HCT116 (cell line): Measurements from ENCODE around the gene C6orf47. TPM values are rescaled to one million over a fixed set of nuclear protein-coding genes. Genes with fewer than 3 reads are reported as not detected.

ENCODE experiments used
- ATAC-seq: fragments of 200-7000 bp; cut with Tn5 transposase; 2 replicates; pipeline ENCODE4 v1.9.1; 2020; ENCODE audit warnings: mild to moderate bottlenecking, moderate library complexity
- BruUV-seq: library from RNA; stranded (reverse); fragments of 400-500 nt; replicated peaks from 2 replicates; lab custom pipeline; 2021; lab: Mats Ljungman, UMichigan
- CTCF ChIA-PET: fragments of 300-600 bp; sonication (Branson Sonifier 250); formaldehyde crosslinking; loops from one replicate; lab custom pipeline; 2021; ENCODE audit warnings: antibody characterized with exemption; lab: Charles Lee
- POLR2A ChIA-PET: fragments of 300-600, 350-600 bp; sonication (Branson Sonifier 250); formaldehyde crosslinking; loops from one replicate; lab custom pipeline; 2021; ENCODE audit warnings: antibody characterized with exemption; lab: Charles Lee
- RAD21 ChIA-PET, 2 experiments: fragments of 300-600 bp; sonication (Branson Sonifier 250); formaldehyde crosslinking; loops; one replicate each; lab custom pipeline; 2023; ENCODE audit warnings: low total read pairs in 2 of 2; ENCODE audit not compliant: uncharacterized antibody in 2 of 2, unreplicated experiment in 2 of 2, low non-redundant PET in 1 of 2; lab: Charles Lee
- DNase-seq: peaks from one replicate; pipeline ENCODE4 v3.0.0-alpha.2; 2010; ENCODE audit warnings: low read depth, low spot score
- H2AFZ ChIP-seq: fragments of 200-600 bp; shearing (Covaris generic), sonication (generic); 2 replicates; pipeline ENCODE4 v1.6.1; 2017; ENCODE audit warnings: low read depth, mixed run types, mixed read lengths, antibody characterized with exemption, low read length; ENCODE audit not compliant: poor library complexity, severe bottlenecking
- H3K27ac ChIP-seq: 2 replicates; pipeline ENCODE4 v1.5.1; 2012; ENCODE audit warnings: low read depth, low read length
- H3K27me3 ChIP-seq: fragments of 200-600 bp; sonication (generic); 2 replicates; pipeline ENCODE4 v1.6.1; 2016; ENCODE audit warnings: mixed run types, low read length, mixed read lengths; ENCODE audit not compliant: insufficient read depth
- H3K36me3 ChIP-seq, 2 experiments: fragments of 200-500 bp in 1 of 2; fragments of 200-600 bp in 1 of 2; sonication (Bioruptor generic) in 1 of 2; sonication (generic) in 1 of 2; 2 replicates each; pipeline versions ENCODE4 v1.5.1 to v1.6.1; 2014 to 2016; ENCODE audit warnings: low read length in 2 of 2, inconsistent platforms in 1 of 2, mixed read lengths in 1 of 2, mixed run types in 1 of 2; ENCODE audit not compliant: insufficient read depth in 2 of 2, control insufficient read depth in 1 of 2
- H3K4me1 ChIP-seq, 2 experiments: fragments of 200-600 bp in 1 of 2; sonication (generic) in 1 of 2; 2 replicates each; pipeline versions ENCODE4 v1.5.1 to v1.6.1; 2012 to 2017; ENCODE audit warnings: low read length in 2 of 2, inconsistent platforms in 1 of 2, mild to moderate bottlenecking in 1 of 2, mixed read lengths in 1 of 2, mixed run types in 1 of 2, moderate library complexity in 1 of 2; ENCODE audit not compliant: insufficient read depth in 2 of 2, control insufficient read depth in 1 of 2
- H3K4me2 ChIP-seq: fragments of 200-600 bp; sonication (generic); 2 replicates; pipeline ENCODE4 v1.6.1; 2017; ENCODE audit warnings: mixed run types, low read length, mixed read lengths
- H3K4me3 ChIP-seq, 2 experiments: fragments of 200-600 bp in 1 of 2; sonication (generic) in 1 of 2; replicated peaks in 1 of 2; 2 replicates each; pipeline ENCODE4 v1.5.1; 2011 to 2016; ENCODE audit warnings: low read length in 2 of 2, control low read depth in 1 of 2, low read depth in 1 of 2, mild to moderate bottlenecking in 1 of 2, mixed read lengths in 1 of 2, mixed run types in 1 of 2
- H3K79me2 ChIP-seq: fragments of 200-600 bp; sonication (generic); 2 replicates; pipeline ENCODE4 v1.6.1; 2017; ENCODE audit warnings: mild to moderate bottlenecking, mixed run types, low read length, moderate library complexity, mixed read lengths; ENCODE audit not compliant: insufficient read depth
- H3K9ac ChIP-seq: fragments of 200-600 bp; sonication (generic); 2 replicates; pipeline ENCODE4 v1.6.1; 2016; ENCODE audit warnings: low read length, mixed read lengths
- H3K9me2 ChIP-seq: fragments of 200-600 bp; sonication (generic), shearing (Covaris generic); 2 replicates; pipeline ENCODE4 v1.6.1; 2017; ENCODE audit warnings: mixed run types, mild to moderate bottlenecking, moderate library complexity; ENCODE audit not compliant: insufficient read depth
- H3K9me3 ChIP-seq, 2 experiments: fragments of 200-500 bp in 1 of 2; fragments of 200-600 bp in 1 of 2; sonication (Bioruptor generic) in 1 of 2; sonication (generic) in 1 of 2; 2 replicates each; pipeline ENCODE4 v1.6.1; 2014 to 2017; ENCODE audit warnings: low read length in 2 of 2, mixed read lengths in 2 of 2, inconsistent platforms in 1 of 2, low read depth in 1 of 2, mild to moderate bottlenecking in 1 of 2, mixed run types in 1 of 2, moderate library complexity in 1 of 2; ENCODE audit not compliant: control insufficient read depth in 1 of 2, insufficient read depth in 1 of 2
- H4K20me1 ChIP-seq: fragments of 200-600 bp; sonication (generic), shearing (Covaris generic); 2 replicates; pipeline ENCODE4 v1.6.1; 2017; ENCODE audit warnings: mixed run types, mild to moderate bottlenecking, moderate library complexity; ENCODE audit not compliant: insufficient read depth
- ATF3 ChIP-seq: IDR thresholded peaks from 2 replicates; pipeline ENCODE4 v1.6.1; 2012
- CBX3 ChIP-seq: IDR thresholded peaks from 2 replicates; pipeline ENCODE4 v1.6.1; 2012; ENCODE audit warnings: low read depth
- CEBPB ChIP-seq: IDR thresholded peaks from 2 replicates; pipeline ENCODE4 v1.6.1; 2012; ENCODE audit warnings: low read depth
- CTCF ChIP-seq, 3 experiments: fragments of 200-600 bp in 1 of 3; sonication (generic) in 1 of 3; IDR thresholded peaks in 2 of 3; conservative IDR thresholded peaks in 1 of 3; 2 replicates each; pipeline ENCODE4 v1.5.1; 2012 to 2017; ENCODE audit warnings: low read depth in 2 of 3, low read length in 2 of 3, antibody characterized with exemption in 1 of 3, borderline replicate concordance in 1 of 3, control low read depth in 1 of 3, mild to moderate bottlenecking in 1 of 3, mixed read lengths in 1 of 3, mixed run types in 1 of 3, moderate library complexity in 1 of 3; ENCODE audit not compliant: insufficient read depth in 1 of 3
- EGR1 ChIP-seq: IDR thresholded peaks from 2 replicates; pipeline ENCODE4 v1.6.1; 2012; ENCODE audit warnings: low read depth
- EZH2phosphoT487 ChIP-seq: fragments of 200-600 bp; IDR thresholded peaks from 2 replicates; pipeline ENCODE4 v1.6.1; 2018; ENCODE audit warnings: antibody characterized with exemption, borderline replicate concordance
- FOSL1 ChIP-seq: IDR thresholded peaks from 2 replicates; pipeline ENCODE4 v1.6.1; 2012; ENCODE audit warnings: low read depth
- JUND ChIP-seq: IDR thresholded peaks from 2 replicates; pipeline ENCODE4 v1.6.1; 2012
- MAX ChIP-seq: IDR thresholded peaks from 2 replicates; pipeline ENCODE4 v1.6.1; 2012
- POLR2A ChIP-seq: IDR thresholded peaks from 2 replicates; pipeline ENCODE4 v1.7.0; 2011; ENCODE audit warnings: borderline replicate concordance; ENCODE audit not compliant: insufficient read depth, insufficient read length; ENCODE audit errors: extremely low read depth
- POLR2AphosphoS5 ChIP-seq: IDR thresholded peaks from 2 replicates; pipeline ENCODE4 v1.6.1; 2011; ENCODE audit warnings: mild to moderate bottlenecking, low read depth, low read length, moderate library complexity
- REST ChIP-seq: IDR thresholded peaks from 2 replicates; pipeline ENCODE4 v1.6.1; 2012; ENCODE audit warnings: low read depth
- SIN3A ChIP-seq: IDR thresholded peaks from 2 replicates; pipeline ENCODE4 v1.6.1; 2012; ENCODE audit warnings: low read depth
- YY1 ChIP-seq: IDR thresholded peaks from 2 replicates; pipeline ENCODE4 v1.6.1; 2011; ENCODE audit warnings: low read length, low read depth, moderate library complexity, mild to moderate bottlenecking; ENCODE audit not compliant: insufficient replicate concordance; ENCODE audit errors: extremely low read depth
- ZBTB33 ChIP-seq: IDR thresholded peaks from 2 replicates; pipeline ENCODE4 v1.6.1; 2011; ENCODE audit warnings: mild to moderate bottlenecking, low read length, moderate library complexity; ENCODE audit not compliant: insufficient replicate concordance; ENCODE audit errors: extremely low read depth
- ZFX ChIP-seq: fragments of 450-650 bp; IDR thresholded peaks from 2 replicates; pipeline ENCODE4 v1.6.1; 2017
- ZNF274 ChIP-seq: fragments of 200-500 bp; sonication (Bioruptor generic); IDR thresholded peaks from 2 replicates; pipeline ENCODE4 v1.6.1; 2014; ENCODE audit warnings: mild to moderate bottlenecking, low read depth, low read length, inconsistent platforms
- intact Hi-C: fragments of 100-400 bp; cut with micrococcal nuclease; formaldehyde crosslinking; loops from 2 replicates; pipeline ENCODE4 v1.10.0; 2022
- total RNA-seq: library from RNA; stranded (reverse); gene quantifications from one replicate; pipeline ENCODE4 v1.2.1, GENCODE V29; 2021; ENCODE audit not compliant: unreplicated experiment

Gene C6orf47
- total RNA-seq, 1 experiment from 2014 or later: 13.4 TPM

- H3K27ac ChIP-seq: peak within 1 kb of the TSS; percentile 82
- peak within 1 kb of the TSS; percentile 89 to 98 for H3K4me3 ChIP-seq
- peak within 1 kb of the TSS; percentile 77 for H3K4me2 ChIP-seq
- peaks cover 7 to 15% of the 10 kb centered on the region in 2 experiments; a peak in 3 of 4 replicates for H3K4me1 ChIP-seq
- peak within 1 kb of the TSS; percentile 85 for H3K9ac ChIP-seq
- POLR2A ChIA-PET: interaction anchor here (0.7 to 2.0 kb wide), 13 partner anchors 11 to 140 kb away, joined by 3 to 12 read pairs (median 4); partner anchors contain the start of genes BAG6, DDAH2, GPANK1 and HSPA1B
- no TSS peak for BruUV-seq
- H3K9me2 ChIP-seq: no peaks in the 10 kb centered on the region
- H4K20me1 ChIP-seq: no peaks in the 10 kb centered on the region
- RAD21 ChIA-PET: interaction anchor here in 1 of 2 experiments (1.0 kb wide), 1 partner anchor 26 kb away, joined by 3 read pairs; no protein-coding TSS in a partner anchor
- ATAC-seq (peak; percentile 93), DNase-seq (peak; percentile 98)
- intact Hi-C loops: loop anchor here (2.0 kb wide), 1 partner anchor 36 kb away; no protein-coding TSS in a partner anchor
- no peaks in the 10 kb centered on the region for H3K27me3 ChIP-seq
- no peaks in the 10 kb centered on the region for H3K36me3 ChIP-seq
- H2AFZ ChIP-seq: no peak within 1 kb of the TSS
- peaks cover 13% of the 10 kb centered on the region for H3K79me2 ChIP-seq
- H3K9me3 ChIP-seq: no peaks in the 10 kb centered on the region
- CTCF ChIA-PET: interaction anchor here (1.0 to 2.1 kb wide), 4 partner anchors 10 to 492 kb away, joined by 3 to 10 read pairs (median 5); no protein-coding TSS in a partner anchor
- TF ChIP-seq MAX: peak; percentile 50
- no peak for TF ChIP-seq REST
- TF ChIP-seq FOSL1: no peak
- peak; percentile 99 for TF ChIP-seq CEBPB
- no peak for TF ChIP-seq EZH2phosphoT487
- peak; percentile 46; the same call in 1 of the 2 replicates for TF ChIP-seq ZFX
- TF ChIP-seq ZNF274: no peak
- TF ChIP-seq CTCF (IDR thresholded peaks at IDR 0.05 in 2 of 3, conservative IDR thresholded peaks at IDR 0.05 in 1 of 3; ENCODE audit: borderline replicate concordance in 1 of 3, insufficient read depth in 1 of 3, low read depth in 2 of 3, low read length in 2 of 3): 0 out of 6 replicates have a peak, but pooled peaks of 1 of the 3 experiments have one; percentile 4
- TF ChIP-seq POLR2A: peak; percentile 48
- TF ChIP-seq POLR2AphosphoS5: peak; percentile 95
- TF ChIP-seq EGR1: no peak
- peak; percentile 83 for TF ChIP-seq SIN3A
- peak; percentile 77 for TF ChIP-seq ZBTB33
- peak; percentile 78 for TF ChIP-seq CBX3
- no peak for TF ChIP-seq ATF3
- peak; percentile 84 for TF ChIP-seq YY1
- TF ChIP-seq JUND: peak; percentile 35; the same call in 1 of the 2 replicates
Measured at GRCh38 chr6:31702819-31703716, 42.5 kb upstream of the C6orf47 start, which contains the start of gene ABHD16A. ABHD16A (minus strand) TSS chr6:31703324; CDS start chr6:31703281, 43 bp downstream.
